ENCODE data around the gene PNRC1.

DNA sequence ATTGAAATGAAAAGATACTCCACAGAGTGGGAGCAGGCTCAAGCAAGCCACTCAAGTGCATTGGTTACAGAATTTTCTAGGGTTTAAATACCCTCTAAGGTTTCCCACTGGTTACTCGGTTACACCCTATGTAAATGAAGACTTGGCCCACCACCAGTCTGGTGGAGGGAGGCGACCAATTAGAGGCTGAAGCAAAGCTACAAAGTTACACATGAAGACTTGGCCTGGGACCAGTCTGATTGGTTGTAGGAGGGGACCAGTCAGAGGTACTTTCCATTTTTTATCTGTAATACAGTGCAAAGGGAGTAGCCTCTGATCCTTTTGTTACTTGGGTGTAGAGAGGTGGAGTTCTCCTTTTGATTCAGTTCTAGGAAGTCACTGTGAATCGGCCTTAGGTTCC lies 29.7 kb downstream of the PNRC1 start:
- TF ChIP-seq POLR2A (IDR thresholded peaks at IDR 0.05; ENCODE audit: low read depth) = no peak
- TF ChIP-seq CTCF (IDR thresholded peaks at IDR 0.05) = no peak
- no peak for TF ChIP-seq POLR2AphosphoS5 (IDR thresholded peaks at IDR 0.05)
- no peak for TF ChIP-seq EP300 (IDR thresholded peaks at IDR 0.05)
